Amniotic stem cell (primary cell): ENCODE results near the gene EGFR.

Experiments
- DNase-seq: peaks from one replicate; lab custom pipeline; 2025; lab: John Stamatoyannopoulos, UW

Gene EGFR

DNA sequence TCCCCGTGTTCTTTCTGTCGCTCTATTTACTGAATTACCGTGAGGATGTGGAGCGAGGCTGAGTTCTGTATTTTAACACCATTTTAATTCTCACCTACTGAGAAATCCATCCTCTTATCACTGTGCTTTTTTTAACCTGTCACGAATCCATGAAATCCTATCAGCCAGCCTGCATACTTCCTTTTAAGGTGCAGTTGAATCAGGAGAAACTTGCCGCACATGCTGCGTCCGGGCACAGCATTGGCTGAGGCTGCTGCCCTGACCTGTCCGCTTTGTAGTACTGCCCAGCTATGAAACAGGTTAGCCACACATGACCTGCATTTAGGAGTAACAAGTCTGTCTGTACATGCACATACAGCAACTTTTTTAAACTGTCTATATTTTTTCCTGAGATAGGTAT lies 82.5 kb downstream of the EGFR start:
- no peak for DNase-seq

DNA sequence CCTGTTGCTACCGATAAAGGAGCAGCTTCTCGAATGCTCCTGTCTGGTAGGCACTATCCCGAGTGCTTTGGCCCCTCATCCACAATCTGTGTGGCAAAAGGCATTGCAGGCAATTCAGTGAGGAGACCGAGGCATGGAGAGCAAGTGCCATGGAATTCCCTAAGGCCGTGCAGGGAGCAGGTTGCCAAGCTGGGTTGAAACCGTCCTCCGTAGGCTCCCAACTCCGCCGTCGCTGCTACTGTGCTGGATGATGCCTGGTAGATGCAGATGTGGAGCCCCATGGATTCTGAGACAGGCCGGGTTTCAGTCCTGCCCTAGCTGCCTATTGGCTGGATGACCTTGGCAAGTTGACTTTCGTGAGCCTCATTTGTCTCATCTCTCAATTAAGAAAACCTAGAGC lies 85.3 kb downstream of the EGFR start:
- no peak for DNase-seq

DNA sequence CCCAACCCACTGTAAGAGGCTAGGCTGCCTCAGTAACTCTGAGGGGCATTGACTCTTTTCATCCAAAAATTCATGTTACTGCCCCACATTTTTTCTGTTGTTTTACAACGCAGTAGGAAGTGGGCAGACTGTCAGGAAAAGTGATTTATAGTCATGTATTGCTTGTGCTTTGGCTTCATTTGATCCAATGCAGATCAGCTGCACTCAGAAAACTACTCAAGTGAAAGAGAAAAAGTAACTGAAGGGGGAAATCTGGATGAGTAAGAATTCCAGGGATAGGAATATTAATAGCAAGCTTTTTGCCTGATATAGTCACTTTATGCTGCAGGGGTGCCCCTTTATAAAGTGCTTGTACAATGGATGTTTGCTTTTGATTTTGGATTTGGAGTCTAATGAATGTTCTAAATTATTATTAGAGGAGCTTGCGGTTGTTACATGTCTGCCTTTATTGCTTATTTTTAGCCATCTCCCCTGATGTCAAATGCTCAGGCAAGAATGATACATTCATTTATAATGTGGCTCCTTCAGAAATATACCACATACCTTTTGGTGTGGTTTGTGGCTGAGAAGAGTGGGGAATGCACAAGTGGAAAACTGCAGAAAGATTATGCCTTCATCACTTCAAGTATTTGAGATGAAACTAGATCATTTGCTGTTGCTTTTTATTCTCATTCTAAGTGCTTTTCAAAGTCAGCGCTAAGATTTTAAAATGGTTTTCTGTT lies 86.1 kb downstream of the EGFR start:
- no peak for DNase-seq

DNA sequence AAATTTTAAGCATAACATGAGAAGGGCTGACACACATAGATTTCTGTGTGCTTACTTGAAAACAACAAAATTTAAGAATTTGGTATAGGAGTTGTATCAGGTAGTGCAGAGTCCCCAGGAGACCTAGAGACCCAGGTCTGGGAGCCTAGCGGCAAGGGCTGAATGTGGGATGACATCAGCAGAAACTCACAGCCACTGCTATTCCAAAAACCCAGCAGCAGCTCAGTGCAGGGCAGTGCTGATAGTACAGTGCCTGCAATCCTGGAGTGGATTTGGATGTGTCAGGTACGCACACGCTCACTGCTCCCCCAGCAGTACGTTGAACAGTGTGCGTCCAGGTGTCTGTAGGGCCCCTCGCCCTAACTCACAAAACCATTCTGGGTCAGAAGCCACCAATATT lies 87.1 kb downstream of the EGFR start:
- no peak for DNase-seq

DNA sequence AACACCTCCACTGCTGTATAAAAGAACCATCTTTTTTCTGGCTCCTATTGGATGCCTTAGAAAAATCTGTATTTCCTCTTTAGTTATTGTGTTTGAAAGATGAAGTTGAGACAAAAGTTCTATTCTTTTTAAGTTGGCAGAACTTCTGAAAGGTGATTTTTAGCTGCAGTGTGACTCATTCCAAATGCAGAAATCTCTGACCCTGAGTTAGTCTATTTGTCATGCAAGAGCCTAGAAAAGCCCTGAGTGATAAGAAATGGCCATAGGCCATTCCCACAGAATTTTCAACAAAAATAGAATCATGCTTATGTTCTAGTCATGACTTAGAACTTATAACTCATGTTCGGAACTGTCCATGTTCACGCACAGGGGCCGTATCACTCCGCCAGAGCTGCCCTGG lies 89.1 kb downstream of the EGFR start:
- no peak for DNase-seq

DNA sequence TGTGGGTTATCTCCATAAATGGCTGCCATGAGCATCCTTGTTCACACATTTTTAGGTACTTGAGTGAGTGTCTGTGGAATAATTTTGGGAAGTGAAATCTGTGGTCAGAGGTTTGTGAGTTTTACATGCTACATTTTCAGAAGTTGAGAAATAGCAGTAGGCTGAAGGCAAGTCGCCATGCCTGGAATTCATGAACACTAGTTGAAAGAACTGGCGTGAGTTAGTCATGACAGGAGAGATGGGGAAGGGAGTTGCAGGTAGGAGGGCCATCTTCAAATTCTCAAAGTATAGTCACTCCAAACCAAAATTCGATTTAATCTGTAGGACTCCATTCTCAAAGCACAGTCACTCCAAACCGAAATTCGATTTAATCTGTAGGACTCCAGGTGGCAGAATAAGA lies 89.6 kb downstream of the EGFR start:
- DNase-seq = no peak

DNA sequence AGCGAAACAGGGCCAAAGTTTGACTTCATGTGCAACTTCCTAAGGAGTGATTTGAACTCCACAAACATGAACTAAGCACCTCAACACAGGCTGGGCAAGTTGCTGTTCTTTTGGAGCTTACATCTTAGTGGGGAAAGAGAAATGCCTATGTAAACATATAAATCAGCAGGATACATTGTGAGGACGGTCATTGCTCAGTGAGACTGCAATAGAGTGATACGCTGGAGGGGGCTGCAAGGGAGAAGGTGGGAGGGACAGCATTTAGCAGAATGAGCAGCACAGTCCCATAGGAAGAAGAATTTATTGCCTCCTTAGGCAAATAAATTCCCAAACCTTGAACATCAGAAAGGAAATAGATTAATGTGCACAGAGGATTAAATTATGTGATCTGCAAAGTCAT lies 90.0 kb downstream of the EGFR start:
- no peak for DNase-seq

DNA sequence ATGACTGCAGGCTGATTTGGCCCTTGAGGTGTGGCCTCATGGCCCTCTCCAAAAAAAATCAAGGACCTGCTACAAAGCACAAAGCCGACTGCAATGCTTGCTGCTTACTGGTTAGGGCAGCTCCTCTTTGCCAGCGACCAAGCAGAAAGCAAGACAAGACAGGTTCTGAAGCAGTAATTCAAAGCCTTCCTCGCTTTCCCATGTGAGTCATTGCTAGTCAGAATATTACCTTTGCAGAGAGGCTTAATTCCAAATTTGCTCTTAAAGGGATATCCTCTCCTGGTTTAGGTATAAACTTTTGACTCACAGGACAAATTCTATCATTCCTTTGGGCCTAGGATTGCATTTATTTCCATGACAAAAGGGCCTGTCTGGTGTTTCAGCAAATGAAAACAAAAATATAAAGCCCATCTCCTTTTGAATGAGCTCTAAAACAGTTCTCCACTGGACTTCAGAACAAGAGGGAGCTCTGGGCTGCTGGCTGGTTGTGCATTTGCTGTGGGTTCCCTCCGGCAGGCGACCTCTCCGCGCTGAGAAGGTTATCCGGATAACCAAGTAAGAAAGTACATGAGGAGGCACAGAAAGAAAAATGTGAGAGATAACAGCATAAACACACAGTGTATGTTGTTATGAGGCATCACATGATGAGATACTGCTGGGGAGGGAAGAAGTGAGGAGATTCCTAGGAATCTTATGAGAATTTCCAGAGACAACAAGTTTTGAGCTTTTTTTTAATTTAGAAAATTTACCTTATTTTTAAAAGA lies 90.8 kb downstream of the EGFR start:
- DNase-seq = no peak

DNA sequence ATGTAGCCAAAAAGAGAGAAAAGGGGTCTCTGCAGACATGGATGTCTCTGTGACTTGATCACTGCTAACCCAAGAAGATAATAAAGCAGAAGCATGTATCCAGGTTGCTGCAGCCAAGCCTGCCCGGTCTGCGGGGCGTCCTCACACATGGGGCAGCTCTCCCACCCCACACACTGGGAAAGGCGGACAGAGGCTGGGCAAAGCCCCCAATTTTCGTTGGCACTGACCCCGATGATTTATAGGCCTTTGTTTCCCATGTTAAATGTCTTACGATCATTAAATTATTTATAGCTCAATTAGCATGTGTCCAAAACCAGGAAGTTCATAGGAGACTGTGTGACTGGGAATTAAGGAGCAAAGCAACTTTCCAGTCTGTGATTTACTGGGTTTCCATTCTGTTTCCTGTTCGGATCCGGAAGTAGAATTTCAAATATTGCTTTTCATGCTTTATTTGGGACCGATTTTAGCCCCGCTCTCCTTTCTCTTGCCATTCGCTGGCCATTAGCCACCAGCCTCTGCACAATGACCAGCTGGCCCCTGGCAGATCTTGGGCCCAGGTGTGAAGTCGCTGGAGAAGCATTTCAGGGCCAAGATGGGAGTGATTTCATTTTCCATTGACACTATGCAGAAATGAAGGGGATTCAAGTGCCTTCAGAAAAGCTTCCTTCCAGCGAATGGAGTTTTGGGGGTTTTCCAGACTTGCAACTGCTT lies 91.6 kb downstream of the EGFR start:
- DNase-seq = no peak

DNA sequence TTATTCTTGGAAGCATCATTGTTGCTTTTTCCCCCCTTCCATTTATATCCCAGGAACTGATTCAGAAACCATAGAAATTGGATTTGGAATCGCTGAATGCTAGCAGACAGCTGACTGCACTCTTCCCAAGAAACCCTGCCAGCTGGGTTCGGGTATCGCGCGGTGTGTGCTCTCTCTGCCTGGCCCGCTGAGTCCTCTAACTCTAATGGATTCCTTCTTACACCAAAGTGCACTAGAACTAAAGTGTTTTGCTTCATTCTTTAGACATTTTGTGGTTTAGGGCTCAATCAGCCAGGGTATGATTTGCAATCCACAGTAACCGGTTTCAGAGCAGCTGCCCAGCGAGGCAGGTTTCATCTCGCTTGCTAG lies 92.2 kb downstream of the EGFR start:
- DNase-seq = no peak

DNA sequence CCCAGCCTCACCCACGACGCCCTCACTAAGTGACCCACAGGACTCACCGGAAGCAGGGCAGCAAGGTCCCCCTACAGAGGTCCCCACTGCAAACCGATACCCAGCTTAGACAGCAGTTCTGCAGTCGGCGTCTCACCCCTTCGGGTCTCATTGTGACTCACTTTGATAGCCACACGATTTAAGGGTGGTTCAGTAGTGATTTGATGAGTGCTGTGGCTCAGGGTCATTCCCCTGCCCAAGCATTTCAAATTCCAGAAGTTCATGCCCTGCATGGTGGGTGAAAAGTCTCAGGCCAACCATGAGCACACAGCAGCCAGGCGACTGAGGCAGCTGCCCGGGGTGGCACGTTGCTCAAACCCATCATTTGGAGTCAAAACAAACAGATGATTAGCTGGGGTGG lies 93.2 kb downstream of the EGFR start:
- DNase-seq = no peak

DNA sequence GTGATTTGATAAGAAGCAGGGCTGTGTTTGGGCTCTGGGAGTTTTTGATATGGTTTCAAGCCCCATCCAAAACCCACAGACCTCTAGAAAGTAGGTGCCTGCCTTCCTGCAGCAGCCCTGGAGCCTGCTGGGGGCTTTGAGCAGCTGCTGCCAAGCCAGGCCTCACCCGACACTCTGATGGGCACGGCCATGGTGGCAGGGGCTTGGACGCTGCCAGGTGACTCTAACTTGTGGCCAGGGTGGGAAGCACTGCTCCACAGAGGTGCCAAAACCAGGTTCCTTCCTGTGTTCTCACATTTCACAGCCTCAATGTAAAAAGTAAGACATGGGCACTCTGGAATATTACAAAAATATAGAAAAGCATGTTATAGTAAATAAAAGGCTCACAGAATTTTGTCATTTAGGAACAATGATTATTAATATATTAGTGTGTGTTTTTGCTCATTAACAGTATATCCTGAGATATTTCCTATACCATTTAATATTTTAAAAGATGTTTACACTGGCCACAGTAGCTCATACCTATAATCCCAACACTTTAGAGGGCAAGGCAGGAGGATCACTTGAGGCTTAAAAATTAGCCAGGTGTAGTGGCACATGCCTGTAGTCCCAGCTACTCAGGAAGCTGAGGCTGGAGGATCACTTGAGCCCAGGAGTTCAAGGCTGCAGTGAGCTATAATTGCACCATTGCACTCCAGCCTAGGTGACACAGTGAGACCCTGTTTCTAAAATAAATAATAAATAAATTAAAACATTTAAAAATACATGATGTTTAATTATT lies 95.1 kb downstream of the EGFR start:
- no peak for DNase-seq

DNA sequence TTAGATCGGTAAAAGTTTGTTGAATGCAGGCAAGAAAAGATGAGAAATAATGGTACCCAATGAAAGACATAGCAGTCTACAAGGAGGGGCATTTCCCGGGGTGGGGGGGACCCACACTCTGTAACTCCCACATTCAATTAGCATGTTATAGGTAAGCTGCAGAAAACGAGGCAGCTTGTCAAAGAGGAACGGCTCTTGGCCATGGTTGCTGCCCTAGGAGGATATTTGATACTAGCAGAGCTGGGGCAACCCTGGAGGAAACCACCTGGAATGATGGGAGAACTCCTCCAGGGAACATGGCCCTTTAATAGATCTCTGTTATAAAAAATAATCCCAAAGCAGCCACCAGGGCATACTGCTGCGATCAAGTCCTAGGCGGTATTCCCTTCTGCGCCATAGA lies 98.5 kb downstream of the EGFR start:
- no peak for DNase-seq

DNA sequence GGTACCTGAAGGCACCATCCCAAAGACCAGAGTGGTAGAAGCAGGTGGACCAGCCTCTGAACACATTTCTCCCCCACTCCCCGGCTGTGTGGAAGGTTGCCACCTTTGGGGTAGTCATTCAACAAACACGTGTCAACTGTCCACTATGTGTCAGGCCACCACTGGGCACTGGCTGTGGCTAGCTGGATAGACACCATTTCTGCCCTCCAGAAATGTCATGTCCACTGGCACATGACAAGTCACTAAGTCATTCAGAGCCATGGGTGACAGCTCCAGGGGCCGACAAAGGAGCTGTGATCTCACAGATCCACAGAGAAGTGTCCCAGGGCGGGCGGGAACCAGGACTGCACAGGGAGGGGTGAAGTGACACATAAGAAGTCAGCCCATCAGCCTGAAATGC lies 99.6 kb downstream of the EGFR start:
- no peak for DNase-seq

DNA sequence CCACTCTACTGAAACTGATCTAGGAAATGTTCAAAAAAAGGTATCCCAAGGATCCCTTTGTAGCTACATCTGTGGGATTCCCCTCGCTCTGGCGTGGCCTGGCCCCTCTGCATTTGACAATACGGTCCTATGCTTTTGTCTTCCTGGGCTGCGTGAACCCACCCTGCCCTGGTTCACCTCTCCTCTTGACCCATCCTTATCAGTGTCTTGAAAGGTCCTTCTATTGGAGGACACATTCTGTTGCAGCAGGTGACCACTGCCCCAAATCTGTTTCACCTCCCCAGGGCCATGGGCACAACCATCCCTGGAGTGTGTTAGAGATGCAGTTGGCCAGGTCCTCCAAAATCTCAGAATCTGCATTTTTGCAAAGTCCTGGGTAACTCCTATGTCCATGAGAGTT lies 100.8 kb downstream of the EGFR start:
- no peak for DNase-seq

DNA sequence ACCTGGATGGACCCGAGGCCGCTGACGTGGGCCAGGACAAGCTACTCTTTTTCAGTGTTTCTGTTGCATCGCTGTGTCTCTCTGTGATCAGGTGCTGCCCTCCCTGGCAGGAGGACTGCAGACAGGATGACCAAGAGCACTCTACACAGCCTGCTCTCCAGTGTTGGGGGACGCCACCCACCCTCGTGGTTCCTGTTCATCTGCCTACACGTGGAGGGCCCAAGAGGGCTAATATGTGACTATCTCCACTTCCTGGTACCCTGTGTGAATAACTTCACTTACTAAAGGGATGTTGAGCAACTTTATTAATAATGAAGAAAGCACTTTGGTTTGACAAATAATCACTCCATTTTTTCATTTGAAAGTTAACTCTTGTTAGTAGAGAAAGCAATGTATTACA lies 101.3 kb downstream of the EGFR start:
- no peak for DNase-seq

DNA sequence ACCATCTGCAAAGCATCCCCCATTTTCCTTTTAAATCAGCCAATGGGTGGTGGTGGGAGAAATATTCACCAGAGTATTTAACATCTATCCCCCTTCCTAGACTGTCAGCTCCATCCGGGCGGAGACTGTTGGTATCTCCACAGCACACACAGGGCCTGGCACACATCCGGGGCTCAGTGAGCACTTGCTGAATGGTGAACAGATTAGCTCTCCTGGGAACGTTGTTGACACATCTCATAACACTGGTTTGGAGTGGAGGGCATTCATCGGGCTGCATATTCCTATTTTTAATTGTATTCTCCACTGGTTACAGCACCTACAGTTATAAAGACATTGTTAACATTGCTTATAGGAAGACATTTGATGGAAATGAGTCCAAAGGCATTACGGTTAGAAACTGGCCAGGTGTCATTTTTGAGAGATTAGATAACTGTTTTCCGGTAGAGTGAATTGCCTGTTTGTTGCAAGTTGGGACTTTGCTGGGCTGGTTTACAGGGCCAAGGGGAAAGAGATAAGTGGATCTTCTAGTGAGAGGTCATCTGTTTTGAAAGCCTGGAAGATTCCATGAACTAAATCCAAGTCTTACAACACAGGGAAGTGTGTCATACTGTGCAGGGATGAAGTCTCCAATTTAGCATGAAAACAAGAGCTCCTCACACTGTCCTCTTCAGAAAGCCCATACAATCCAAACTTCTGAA lies 101.8 kb downstream of the EGFR start:
- no peak for DNase-seq

DNA sequence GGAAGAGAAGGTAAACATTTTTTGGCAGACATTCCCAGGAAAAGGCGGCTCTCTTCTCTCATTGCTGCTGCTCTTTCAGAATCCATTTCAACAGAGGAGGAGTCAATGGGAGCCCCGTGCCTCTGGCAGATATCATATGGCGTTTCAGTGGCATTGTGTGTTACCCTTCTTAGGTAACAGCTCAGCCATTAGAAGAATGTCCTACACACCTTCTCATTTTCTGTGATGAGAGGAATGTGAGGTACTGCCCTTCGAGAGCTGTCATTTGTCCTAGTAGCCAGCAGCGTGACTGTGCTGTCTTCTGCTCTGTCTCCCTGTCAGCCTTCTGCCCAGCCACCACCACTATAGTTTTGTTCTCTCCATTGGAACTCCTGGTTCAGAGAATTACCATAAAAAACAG lies 102.4 kb downstream of the EGFR start:
- no peak for DNase-seq

DNA sequence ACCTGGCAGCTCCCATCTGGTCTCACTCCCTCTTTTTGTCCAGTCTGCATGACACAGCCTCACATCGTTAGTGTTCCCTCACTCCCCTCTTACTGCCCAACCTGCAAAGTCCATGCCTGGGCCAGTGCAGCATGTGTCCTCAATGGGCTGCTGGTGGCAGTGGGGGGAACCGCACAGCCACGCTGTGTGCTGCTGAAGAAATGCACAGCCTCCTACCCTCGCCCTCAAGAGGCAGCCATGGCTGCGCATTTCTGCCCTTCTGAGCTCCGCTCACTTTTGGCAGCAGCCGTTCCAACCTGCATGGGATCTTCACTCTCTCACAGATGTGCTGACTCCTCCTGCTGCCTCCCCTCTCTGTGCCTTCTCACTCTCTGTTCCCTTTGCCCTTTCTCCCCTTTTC lies 103.4 kb downstream of the EGFR start:
- DNase-seq = no peak

DNA sequence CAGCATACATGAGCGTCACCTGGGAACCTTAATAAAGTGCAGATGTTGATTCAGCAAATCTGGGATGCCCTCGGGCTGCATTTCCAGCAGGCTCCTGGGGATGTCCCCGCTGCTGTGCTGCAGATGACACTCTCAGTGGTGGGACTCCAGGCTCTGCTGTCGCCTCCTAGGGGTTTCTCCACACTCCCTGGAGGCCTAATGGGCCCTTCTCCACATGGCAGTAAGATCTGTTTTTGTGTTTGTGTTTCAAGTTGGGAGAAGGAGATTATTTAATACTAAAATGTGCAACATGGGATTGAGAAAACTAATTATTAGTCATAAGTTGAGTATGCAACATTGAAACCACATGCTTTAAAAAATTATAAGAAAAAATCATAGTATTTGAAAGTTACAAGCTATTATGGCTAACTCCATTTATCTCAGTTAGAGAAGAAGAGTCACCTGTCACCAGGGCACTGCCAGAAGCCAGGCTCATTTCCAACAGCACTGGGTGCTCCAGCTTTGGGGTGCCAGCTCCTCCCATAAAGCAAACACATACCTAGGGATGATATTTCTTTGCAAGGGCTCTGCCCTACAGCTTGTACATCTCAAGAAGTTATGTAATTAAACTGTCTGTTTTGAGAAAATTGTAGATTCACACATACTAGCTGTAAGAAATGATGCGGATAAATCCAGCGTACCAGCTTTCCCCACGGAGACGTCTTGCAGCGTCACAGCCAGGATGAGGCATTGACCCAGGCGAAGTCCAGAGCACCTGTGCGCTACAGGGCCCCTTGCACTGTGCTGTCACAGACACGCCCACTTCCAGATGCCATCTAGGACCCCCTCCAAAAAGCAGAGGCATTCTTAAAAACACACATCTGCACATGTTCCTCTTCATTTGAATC lies 106.4 kb downstream of the EGFR start:
- no peak for DNase-seq

DNA sequence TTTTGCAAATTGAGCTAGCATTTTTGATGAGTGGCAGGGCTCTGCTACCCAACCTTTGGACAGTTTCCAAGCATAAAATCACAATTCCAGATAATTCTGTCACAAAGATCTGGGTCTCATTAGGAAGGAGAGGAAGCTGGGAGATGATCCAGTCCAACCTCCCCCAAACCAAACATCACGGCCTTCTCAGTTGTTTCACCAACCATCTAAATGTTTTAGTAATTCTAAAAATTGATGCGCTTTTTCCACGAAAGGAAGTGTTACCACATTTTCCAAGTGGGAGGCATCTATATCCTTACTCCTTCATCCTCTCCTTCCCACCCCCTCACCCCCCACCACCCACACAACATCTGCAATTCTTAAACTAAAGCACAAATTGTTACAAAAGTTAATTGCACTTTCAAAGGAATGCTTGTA lies 108.3 kb downstream of the EGFR start:
- DNase-seq = no peak
